ENCODE measurements around the gene POU2F3.

Gene POU2F3

GRCh38 chr11:120203626-120204025 is 36.3 kb upstream of the POU2F3 start:
- no peak for DNase-seq
- TF ChIP-seq GATA1 (IDR thresholded peaks at IDR 0.05; ENCODE audit: low read depth, low read length) (no peak), POLR2A (IDR thresholded peaks at IDR 0.05; ENCODE audit: low read length) (no peak)

- DNase-seq: no peak
- TF ChIP-seq POLR2A (IDR thresholded peaks at IDR 0.05; ENCODE audit: low read length) (no peak), GATA1 (IDR thresholded peaks at IDR 0.05; ENCODE audit: low read depth, low read length) (no peak)
Measured at GRCh38 chr11:120205596-120206161, 34.3 kb upstream of the POU2F3 start.

GRCh38 chr11:120207512-120207911 is 32.4 kb upstream of the POU2F3 start:
- DNase-seq: no peak
- TF ChIP-seq POLR2A (IDR thresholded peaks at IDR 0.05; ENCODE audit: low read length) (no peak), GATA1 (IDR thresholded peaks at IDR 0.05; ENCODE audit: low read depth, low read length) (no peak)

GRCh38 chr11:120208001-120208441 is 31.9 kb upstream of the POU2F3 start:
- DNase-seq: no peak
- no peak for TF ChIP-seq POLR2A (IDR thresholded peaks at IDR 0.05; ENCODE audit: low read length)
- no peak for TF ChIP-seq GATA1 (IDR thresholded peaks at IDR 0.05; ENCODE audit: low read depth, low read length)

- TF ChIP-seq GATA1 (IDR thresholded peaks at IDR 0.05; ENCODE audit: low read depth, low read length) (no peak), POLR2A (IDR thresholded peaks at IDR 0.05; ENCODE audit: low read length) (no peak)
- DNase-seq: no peak
Measured at GRCh38 chr11:120208777-120209176, 31.2 kb upstream of the POU2F3 start.

GRCh38 chr11:120209746-120210625 is 30.0 kb upstream of the POU2F3 start:
- DNase-seq: no peak
- TF ChIP-seq POLR2A (IDR thresholded peaks at IDR 0.05; ENCODE audit: low read length) (no peak), GATA1 (IDR thresholded peaks at IDR 0.05; ENCODE audit: low read depth, low read length) (no peak)

GRCh38 chr11:120210626-120211521 is 29.1 kb upstream of the POU2F3 start, which contains the start of gene OAF:
Gene OAF (plus strand): TSS chr11:120211032. CDS start chr11:120211280, 248 bp downstream.
- TF ChIP-seq GATA1 (IDR thresholded peaks at IDR 0.05; ENCODE audit: low read depth, low read length) (no peak), POLR2A (IDR thresholded peaks at IDR 0.05; ENCODE audit: low read length) (no peak)
- DNase-seq: peak; percentile 3 to 15

- DNase-seq: no peak
- TF ChIP-seq POLR2A (IDR thresholded peaks at IDR 0.05; ENCODE audit: low read length): no peak
- no peak for TF ChIP-seq GATA1 (IDR thresholded peaks at IDR 0.05; ENCODE audit: low read depth, low read length)
Measured at GRCh38 chr11:120211522-120212258, 28.2 kb upstream of the POU2F3 start.

GRCh38 chr11:120212259-120212878 is 27.6 kb upstream of the POU2F3 start:
- no peak for DNase-seq
- TF ChIP-seq GATA1 (IDR thresholded peaks at IDR 0.05; ENCODE audit: low read depth, low read length) (no peak), POLR2A (IDR thresholded peaks at IDR 0.05; ENCODE audit: low read length) (no peak)

GRCh38 chr11:120212926-120213325 is 27.0 kb upstream of the POU2F3 start:
- TF ChIP-seq POLR2A (IDR thresholded peaks at IDR 0.05; ENCODE audit: low read length): no peak
- TF ChIP-seq GATA1 (IDR thresholded peaks at IDR 0.05; ENCODE audit: low read depth, low read length): no peak
- DNase-seq: no peak

- TF ChIP-seq POLR2A (IDR thresholded peaks at IDR 0.05; ENCODE audit: low read length) (no peak), GATA1 (IDR thresholded peaks at IDR 0.05; ENCODE audit: low read depth, low read length) (no peak)
- DNase-seq: no peak
Measured at GRCh38 chr11:120214581-120214980, 25.4 kb upstream of the POU2F3 start.

GRCh38 chr11:120215634-120216033 is 24.3 kb upstream of the POU2F3 start:
- no peak for DNase-seq
- TF ChIP-seq GATA1 (IDR thresholded peaks at IDR 0.05; ENCODE audit: low read depth, low read length) (no peak), POLR2A (IDR thresholded peaks at IDR 0.05; ENCODE audit: low read length) (no peak)

Data from erythroblast (primary cell).